GM12872 (cell line): ENCODE data around the gene MTA3.

ENCODE experiments used
- TF ChIP-seq, protein P1 (sequence below): IDR thresholded peaks from 3 replicates; pipeline ENCODE4 v1.5.1; 2011; ENCODE audit warnings: low read depth, mild to moderate bottlenecking, low read length, moderate library complexity; ENCODE audit not compliant: insufficient read depth

The MTA3 gene

GRCh38 chr2:42545023-42545721, 23.3 kb upstream of the MTA3 start:
- TF ChIP-seq, protein P1, sequence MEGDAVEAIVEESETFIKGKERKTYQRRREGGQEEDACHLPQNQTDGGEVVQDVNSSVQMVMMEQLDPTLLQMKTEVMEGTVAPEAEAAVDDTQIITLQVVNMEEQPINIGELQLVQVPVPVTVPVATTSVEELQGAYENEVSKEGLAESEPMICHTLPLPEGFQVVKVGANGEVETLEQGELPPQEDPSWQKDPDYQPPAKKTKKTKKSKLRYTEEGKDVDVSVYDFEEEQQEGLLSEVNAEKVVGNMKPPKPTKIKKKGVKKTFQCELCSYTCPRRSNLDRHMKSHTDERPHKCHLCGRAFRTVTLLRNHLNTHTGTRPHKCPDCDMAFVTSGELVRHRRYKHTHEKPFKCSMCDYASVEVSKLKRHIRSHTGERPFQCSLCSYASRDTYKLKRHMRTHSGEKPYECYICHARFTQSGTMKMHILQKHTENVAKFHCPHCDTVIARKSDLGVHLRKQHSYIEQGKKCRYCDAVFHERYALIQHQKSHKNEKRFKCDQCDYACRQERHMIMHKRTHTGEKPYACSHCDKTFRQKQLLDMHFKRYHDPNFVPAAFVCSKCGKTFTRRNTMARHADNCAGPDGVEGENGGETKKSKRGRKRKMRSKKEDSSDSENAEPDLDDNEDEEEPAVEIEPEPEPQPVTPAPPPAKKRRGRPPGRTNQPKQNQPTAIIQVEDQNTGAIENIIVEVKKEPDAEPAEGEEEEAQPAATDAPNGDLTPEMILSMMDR, result no peak

DNA sequence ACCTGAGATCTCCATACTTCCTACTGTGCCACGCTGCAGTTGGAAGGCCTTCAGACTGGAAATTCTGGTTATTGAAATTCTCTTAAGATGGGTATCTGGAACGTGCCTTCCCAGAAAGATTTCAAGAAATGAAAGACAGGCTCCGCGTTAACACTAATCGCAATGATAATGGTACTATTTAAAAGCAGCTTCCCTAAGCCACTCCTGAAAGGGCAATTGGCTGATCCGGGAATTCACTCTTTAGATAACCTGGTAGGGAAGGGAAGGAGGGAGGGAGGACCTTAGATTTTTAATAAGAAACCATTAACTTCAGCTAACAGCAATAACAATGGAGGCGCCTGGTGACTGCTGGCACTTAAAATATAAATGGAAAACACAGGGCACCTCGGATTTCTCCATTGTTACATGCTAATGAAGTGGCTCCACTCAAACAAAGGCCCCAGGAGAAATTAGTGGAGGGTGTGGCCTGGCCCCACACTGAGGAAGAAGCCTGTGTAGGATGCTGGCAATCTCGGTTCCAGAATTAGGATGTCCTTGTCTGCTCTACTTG, 22.5 kb upstream of the MTA3 start:
- TF ChIP-seq, protein P1, result no peak

DNA sequence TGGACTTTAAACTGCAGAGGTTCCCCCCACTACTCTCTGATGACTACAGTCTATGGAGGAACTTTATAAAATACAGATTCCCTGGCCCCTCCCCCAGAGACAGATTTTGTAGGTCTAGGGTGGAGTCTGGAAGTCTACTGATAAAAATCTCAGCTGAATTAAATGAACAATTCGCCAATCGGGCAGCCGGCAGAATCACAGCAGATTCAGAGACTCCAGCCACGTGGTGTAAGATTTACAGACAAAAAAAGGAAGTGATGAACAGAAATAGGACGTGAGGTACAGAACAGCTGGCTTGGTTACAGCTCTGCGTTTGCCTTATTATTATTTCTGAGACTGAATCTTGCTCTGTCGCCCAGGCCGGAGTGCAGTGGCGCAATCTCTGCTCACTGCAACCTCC, 21.4 kb upstream of the MTA3 start:
- TF ChIP-seq, protein P1, result no peak

- TF ChIP-seq, protein P1, result no peak
These were observed 20.8 kb upstream of the MTA3 start for GRCh38 chr2:42547446-42548295.

DNA sequence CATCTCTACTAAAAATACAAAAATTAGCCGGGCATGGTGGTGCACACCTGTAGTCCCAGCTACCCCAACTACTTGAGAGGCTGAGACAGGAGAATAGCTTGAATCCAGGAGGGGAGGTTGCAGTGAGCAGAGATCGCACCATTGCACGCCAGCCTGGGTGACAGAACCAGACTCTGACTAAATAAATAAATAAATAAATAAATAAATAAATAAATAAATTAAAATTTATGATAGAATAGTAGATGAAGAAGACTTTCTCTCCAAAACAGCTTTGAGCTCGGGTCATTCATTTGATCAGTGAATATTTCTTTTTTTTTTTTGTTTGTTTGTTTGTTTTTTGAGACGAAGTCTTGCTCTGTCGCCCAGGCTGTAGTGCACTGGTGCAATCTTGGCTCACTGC, 17.6 kb upstream of the MTA3 start:
- TF ChIP-seq, protein P1, result no peak

GRCh38 chr2:42554392-42554791, 14.0 kb upstream of the MTA3 start:
- TF ChIP-seq, protein P1, result no peak

DNA sequence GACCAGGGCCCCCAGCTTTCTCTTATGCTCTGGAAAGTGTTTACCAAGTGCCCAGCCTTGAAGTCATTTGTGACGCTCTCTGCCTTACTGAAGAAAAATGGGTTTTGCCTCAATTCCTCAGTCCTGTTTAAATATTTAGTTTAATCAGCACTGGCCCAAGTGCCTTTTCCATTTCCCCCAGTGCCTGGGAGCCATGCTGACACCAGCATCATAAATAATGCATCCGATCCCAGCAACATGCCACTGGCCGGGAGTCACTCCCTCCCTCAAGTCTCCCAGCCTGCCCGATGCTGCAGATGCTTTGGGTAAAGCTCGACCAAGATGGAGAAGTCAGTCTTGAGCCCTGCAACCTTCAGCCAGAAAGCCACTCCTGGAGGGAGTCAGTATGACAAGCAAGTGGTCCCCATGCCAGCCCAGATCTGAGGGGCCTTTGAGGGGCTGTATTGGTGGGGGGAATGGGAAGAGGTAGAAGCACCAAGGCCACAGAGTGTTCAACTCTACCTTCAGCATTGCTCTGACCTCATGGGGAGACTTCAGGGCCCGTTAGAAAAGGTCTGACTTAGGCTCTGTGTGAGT, 12.0 kb upstream of the MTA3 start:
- TF ChIP-seq, protein P1, result no peak
